Stomach (tissue), 4 donors: Measurements from ENCODE around the gene BMPR1B.

ENCODE experiments used
- EP300 ChIP-seq: sonication (generic); formaldehyde crosslinking; IDR thresholded peaks from one replicate; pipeline ENCODE4 v1.6.1; 2017; ENCODE audit warnings: antibody characterized with exemption
- POLR2A ChIP-seq, 4 donors: fragments of 450-650 bp; IDR thresholded peaks; one replicate each; pipeline ENCODE4 v1.6.1; 2016; ENCODE audit warnings: antibody characterized with exemption in 4 of 4, control low read depth in 2 of 4, mild to moderate bottlenecking in 1 of 4, moderate library complexity in 1 of 4
- POLR2AphosphoS5 ChIP-seq, 3 donors: sonication (generic); formaldehyde crosslinking; IDR thresholded peaks; one replicate each; pipeline ENCODE4 v1.6.1; 2016; ENCODE audit warnings: antibody characterized with exemption in 3 of 3
- TF ChIP-seq, protein P1 (sequence below), 7 experiments: fragments of 450-650 bp in 4 of 7; fragments of 200-600 bp in 3 of 7; sonication (generic) in 3 of 7; IDR thresholded peaks; one replicate each; pipeline ENCODE4 v1.5.1; 2016 to 2019; ENCODE audit warnings: antibody characterized with exemption in 7 of 7, control low read depth in 2 of 7, mild to moderate bottlenecking in 1 of 7

DNA sequence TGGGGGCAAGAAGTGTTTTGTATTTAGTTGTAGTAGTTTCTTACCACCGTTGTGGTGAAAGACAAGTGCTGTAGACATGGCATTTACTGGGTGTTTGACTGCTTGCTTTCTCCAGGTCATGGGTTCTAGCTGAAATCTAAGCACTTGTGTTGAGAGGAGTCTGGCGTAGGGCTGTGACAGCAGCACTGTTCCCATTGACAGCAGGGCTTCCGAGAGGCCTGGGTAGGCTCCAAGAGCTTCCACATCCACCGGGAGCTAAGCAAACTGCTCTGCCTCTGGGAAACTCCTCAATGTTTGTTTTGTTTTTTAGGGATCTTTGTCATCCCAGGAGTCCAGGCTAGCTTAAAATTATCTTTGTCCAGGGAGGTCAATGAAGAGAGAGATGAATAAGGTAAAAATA lies 44.3 kb downstream of the BMPR1B start:
- no peak for TF ChIP-seq POLR2AphosphoS5 (IDR thresholded peaks at IDR 0.05)
- TF ChIP-seq EP300 = no peak
- TF ChIP-seq, protein P1, sequence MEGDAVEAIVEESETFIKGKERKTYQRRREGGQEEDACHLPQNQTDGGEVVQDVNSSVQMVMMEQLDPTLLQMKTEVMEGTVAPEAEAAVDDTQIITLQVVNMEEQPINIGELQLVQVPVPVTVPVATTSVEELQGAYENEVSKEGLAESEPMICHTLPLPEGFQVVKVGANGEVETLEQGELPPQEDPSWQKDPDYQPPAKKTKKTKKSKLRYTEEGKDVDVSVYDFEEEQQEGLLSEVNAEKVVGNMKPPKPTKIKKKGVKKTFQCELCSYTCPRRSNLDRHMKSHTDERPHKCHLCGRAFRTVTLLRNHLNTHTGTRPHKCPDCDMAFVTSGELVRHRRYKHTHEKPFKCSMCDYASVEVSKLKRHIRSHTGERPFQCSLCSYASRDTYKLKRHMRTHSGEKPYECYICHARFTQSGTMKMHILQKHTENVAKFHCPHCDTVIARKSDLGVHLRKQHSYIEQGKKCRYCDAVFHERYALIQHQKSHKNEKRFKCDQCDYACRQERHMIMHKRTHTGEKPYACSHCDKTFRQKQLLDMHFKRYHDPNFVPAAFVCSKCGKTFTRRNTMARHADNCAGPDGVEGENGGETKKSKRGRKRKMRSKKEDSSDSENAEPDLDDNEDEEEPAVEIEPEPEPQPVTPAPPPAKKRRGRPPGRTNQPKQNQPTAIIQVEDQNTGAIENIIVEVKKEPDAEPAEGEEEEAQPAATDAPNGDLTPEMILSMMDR (IDR thresholded peaks at IDR 0.05) = no peak
- no peak for TF ChIP-seq POLR2A (IDR thresholded peaks at IDR 0.05)
